ENCODE data around the gene PDCD11.
"Not testable (repeated sequence)": the region's sequence is repeated elsewhere in the genome, so short reads cannot be mapped to it uniquely, and the experiment has no call there.

PDCD11 gene

DNA sequence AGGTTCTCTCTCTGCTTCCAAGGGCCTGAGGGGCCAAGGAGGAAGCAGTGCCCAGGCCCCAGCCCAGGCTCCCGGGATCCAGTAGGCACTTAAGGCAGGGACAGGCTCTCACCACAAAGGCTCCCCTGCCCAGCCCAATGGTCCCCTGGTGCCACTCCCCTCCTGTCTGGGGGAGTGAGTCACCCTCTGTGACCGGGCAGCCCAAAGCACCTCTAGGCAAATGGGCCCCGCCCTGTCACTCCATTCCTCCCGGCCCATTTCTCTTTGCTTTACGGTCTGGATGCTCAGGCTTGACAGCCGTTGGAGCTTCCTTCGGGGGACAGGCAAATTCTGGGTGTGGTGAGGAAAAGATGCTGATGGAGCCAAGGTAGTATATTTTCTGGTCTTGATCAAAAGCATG, 82.7 kb downstream of the PDCD11 start, which contains the start of gene CALHM3:
CALHM3 (minus strand) TSS at position 106 of the 400 bp plus-strand sequence. CDS start 208 bp downstream, outside the sequence.
- Histone ChIP-seq H3K4me3 (ENCODE audit: low read depth in 1 of 2, low read length in 1 of 2) (no peak within 1 kb of the TSS), H3K36me3 (no peaks in the 10 kb centered on the region), H3K27me3 (peaks cover 5% of the 10 kb centered on the region), H3K27ac (no peak within 1 kb of the TSS), H3K9me3 (no peaks in the 10 kb centered on the region), H3K4me1 (ENCODE audit: control insufficient read depth in 1 of 2, insufficient read depth in 1 of 2, low read depth in 1 of 2, low read length in 1 of 2) (no peaks in the 10 kb centered on the region)
- TF ChIP-seq, protein P1, sequence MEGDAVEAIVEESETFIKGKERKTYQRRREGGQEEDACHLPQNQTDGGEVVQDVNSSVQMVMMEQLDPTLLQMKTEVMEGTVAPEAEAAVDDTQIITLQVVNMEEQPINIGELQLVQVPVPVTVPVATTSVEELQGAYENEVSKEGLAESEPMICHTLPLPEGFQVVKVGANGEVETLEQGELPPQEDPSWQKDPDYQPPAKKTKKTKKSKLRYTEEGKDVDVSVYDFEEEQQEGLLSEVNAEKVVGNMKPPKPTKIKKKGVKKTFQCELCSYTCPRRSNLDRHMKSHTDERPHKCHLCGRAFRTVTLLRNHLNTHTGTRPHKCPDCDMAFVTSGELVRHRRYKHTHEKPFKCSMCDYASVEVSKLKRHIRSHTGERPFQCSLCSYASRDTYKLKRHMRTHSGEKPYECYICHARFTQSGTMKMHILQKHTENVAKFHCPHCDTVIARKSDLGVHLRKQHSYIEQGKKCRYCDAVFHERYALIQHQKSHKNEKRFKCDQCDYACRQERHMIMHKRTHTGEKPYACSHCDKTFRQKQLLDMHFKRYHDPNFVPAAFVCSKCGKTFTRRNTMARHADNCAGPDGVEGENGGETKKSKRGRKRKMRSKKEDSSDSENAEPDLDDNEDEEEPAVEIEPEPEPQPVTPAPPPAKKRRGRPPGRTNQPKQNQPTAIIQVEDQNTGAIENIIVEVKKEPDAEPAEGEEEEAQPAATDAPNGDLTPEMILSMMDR (IDR thresholded peaks at IDR 0.05), result no peak

DNA sequence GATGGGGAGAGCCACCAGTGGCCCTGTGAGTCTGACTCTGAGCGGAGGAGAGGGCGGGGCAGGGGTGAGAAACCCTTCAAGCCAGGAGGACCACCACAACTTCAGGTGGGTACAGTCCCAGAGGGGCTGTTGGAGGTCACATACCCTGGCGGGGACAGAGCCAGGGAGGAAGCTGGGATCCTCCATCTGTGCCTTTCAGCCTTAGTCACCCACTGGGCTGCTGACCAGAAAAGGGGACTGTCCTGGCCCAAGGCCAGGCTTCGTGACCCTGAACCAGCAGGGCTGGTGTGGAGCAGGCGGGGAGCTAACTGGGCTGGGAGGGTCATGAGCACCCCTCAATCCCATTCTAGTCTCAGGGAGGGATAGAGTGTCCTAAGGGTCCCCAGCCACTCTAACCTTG, 84.1 kb downstream of the PDCD11 start:
- H3K4me1 ChIP-seq (ENCODE audit: control insufficient read depth in 1 of 2, insufficient read depth in 1 of 2, low read depth in 1 of 2, low read length in 1 of 2), result no peaks in the 10 kb centered on the region
- TF ChIP-seq, protein P1 (IDR thresholded peaks at IDR 0.05), result no peak
- no peaks in the 10 kb centered on the region for H3K9me3 ChIP-seq
- peaks cover 4% of the 10 kb centered on the region for H3K27me3 ChIP-seq
- H3K27ac ChIP-seq, result no peak overlapping the region
- H3K4me3 ChIP-seq (ENCODE audit: low read depth in 1 of 2, low read length in 1 of 2), result no peak overlapping the region
- no peaks in the 10 kb centered on the region for H3K36me3 ChIP-seq

DNA sequence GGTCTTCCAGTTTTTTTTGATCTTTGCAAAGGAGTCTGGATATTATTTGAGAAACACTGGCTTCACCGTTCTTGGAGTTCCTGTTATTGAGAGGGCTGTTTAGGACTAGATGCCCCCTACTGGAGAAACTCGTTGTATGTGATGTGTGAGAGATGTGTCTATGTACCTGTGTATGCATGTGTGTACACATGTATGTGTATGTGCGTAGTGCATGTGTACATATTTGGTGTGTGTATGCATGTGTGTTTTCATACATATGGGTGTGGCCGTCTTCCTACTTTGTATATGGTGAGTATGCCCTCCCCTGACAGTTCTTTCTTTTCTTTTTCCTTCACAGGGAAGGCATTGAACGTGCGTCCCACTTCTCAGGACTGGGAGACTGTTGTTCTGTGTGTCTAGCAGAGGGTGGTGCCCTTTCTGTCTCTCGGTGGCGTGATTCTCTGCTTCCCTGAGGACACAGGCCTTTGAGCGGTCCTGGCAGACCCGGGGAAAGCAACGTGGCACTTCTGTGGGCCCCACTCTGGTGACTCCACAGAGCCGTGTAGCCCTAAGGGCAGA, 85.6 kb downstream of the PDCD11 start:
- Histone ChIP-seq H3K4me3 (ENCODE audit: low read depth in 1 of 2, low read length in 1 of 2) (no peak overlapping the region), H3K27me3 (peaks cover 10% of the 10 kb centered on the region), H3K27ac (no peak overlapping the region), H3K9me3 (no peaks in the 10 kb centered on the region), H3K4me1 (ENCODE audit: control insufficient read depth in 1 of 2, insufficient read depth in 1 of 2, low read depth in 1 of 2, low read length in 1 of 2) (no peaks in the 10 kb centered on the region), H3K36me3 (no peaks in the 10 kb centered on the region)
- TF ChIP-seq, protein P1 (IDR thresholded peaks at IDR 0.05), result no peak

DNA sequence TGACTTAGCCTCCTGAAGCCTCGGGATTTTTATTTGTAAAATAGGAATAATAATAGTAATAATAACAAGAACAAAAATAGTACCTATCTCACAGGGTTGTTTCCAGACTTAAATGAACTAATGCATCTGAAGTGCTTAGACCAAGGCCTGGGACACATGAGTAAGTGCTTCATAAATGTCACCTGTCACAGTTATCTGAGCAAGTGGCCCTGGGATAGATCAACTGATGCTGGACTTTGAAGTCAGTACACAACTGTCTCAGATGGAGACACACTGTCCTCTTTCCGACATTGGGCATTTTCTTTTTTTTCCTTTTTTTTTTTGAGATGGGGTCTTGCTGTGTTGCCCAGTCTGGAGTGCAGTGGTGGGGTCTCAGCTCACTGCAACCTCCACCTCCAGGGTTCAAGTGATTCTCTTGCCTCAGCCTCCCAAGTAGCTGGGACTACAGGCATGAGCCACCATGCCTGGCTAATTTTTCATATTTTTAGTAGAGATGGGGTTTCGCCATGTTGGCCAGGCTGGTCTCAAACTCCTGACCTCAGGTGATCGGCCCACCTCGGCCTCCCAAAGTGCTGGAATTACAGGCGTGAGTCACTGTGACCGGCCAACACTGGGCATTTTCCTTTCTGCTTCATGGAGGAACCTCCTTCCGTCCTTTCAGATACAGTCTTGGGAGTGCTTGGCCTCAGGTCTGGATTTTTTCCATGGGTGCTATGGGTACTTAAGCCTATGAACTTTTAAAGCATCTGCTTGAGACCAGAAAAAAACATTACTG, 90.4 kb downstream of the PDCD11 start:
- H3K36me3 ChIP-seq; H3K27ac ChIP-seq; H3K4me1 ChIP-seq (ENCODE audit: control insufficient read depth in 1 of 2, insufficient read depth in 1 of 2, low read depth in 1 of 2, low read length in 1 of 2); H3K9me3 ChIP-seq; H3K4me3 ChIP-seq (ENCODE audit: low read depth in 1 of 2, low read length in 1 of 2): not testable (repeated sequence)
- H3K27me3 ChIP-seq, result peaks cover 39% of the 10 kb centered on the region

DNA sequence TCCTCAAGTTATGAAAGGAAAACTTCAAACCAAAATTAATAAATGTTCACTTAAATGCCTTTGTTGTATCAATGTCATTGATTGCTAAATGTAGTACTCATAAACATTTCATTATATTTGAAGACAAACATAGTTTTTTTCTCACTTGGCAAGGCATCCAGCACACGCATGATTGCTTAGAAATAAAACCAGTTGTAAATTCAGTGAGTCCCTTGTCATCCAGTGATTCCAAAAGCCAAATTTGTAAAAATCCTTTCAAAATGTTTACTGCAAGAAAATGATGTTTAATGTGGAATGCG, 90.9 kb downstream of the PDCD11 start:
- H3K27me3 ChIP-seq, result peaks cover 45% of the 10 kb centered on the region
- no peak overlapping the region for H3K4me3 ChIP-seq (ENCODE audit: low read depth in 1 of 2, low read length in 1 of 2)
- H3K36me3 ChIP-seq, result no peaks in the 10 kb centered on the region
- no peak overlapping the region for H3K27ac ChIP-seq
- no peaks in the 10 kb centered on the region for H3K4me1 ChIP-seq (ENCODE audit: control insufficient read depth in 1 of 2, insufficient read depth in 1 of 2, low read depth in 1 of 2, low read length in 1 of 2)
- no peaks in the 10 kb centered on the region for H3K9me3 ChIP-seq
- TF ChIP-seq, protein P1 (IDR thresholded peaks at IDR 0.05), result no peak

DNA sequence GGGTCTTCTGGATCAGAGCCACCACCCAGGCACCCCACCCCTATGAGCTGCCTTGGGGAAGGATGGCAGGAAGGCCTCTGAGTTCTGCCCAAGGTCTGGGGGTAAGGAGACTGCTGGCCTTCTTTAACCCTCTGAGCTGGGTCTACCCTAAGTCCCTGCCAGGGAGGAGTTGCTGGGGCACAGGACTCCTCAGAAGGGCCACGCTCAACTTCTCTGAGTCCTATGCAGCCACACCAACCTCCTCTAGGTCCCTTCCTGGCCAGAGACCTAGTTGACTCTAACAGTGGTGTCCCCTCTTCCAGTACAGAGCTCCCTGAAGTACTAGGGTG, 94.5 kb downstream of the PDCD11 start:
- no peaks in the 10 kb centered on the region for H3K9me3 ChIP-seq
- no peaks in the 10 kb centered on the region for H3K36me3 ChIP-seq
- TF ChIP-seq, protein P1 (IDR thresholded peaks at IDR 0.05), result no peak
- peaks cover 76% of the 10 kb centered on the region for H3K27me3 ChIP-seq
- no peak overlapping the region for H3K27ac ChIP-seq
- H3K4me3 ChIP-seq (ENCODE audit: low read depth in 1 of 2, low read length in 1 of 2), result no peak overlapping the region
- H3K4me1 ChIP-seq (ENCODE audit: control insufficient read depth in 1 of 2, insufficient read depth in 1 of 2, low read depth in 1 of 2, low read length in 1 of 2), result peaks cover 0 to 13% of the 10 kb centered on the region in 2 experiments
